GM19452 (cell line): Measurements from ENCODE around the gene ROPN1B.

ENCODE experiments used
- ATAC-seq: cut with Tn5 transposase; IDR thresholded peaks from one replicate; pipeline ENCODE4 v1.9.1; 2021; ENCODE audit not compliant: unreplicated experiment

Gene ROPN1B

GRCh38 chr3:126026277-126026751 is 57.3 kb downstream of the ROPN1B start:
- no peak for ATAC-seq

DNA sequence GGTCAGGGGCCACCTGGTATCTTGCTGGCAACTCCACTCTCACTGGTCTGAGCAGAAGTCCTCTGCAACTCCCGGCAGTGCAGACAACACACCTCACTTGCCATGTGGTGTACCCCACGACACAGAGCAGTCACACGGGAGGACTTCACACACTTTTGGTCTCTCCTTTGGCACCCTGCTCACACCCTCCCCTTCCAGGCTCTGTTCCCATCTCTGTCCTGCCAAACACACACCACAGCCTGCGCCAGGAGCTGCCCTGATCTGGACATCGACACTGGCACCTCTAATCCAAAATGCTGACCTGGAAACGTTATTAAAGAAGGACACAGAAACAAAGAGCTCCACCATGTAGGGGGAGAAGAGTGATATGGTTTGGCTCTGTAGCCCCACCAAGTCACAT is 57.8 kb downstream of the ROPN1B start:
- ATAC-seq: no peak

- no peak for ATAC-seq
Observed at GRCh38 chr3:126028096-126028495, 59.1 kb downstream of the ROPN1B start.

DNA sequence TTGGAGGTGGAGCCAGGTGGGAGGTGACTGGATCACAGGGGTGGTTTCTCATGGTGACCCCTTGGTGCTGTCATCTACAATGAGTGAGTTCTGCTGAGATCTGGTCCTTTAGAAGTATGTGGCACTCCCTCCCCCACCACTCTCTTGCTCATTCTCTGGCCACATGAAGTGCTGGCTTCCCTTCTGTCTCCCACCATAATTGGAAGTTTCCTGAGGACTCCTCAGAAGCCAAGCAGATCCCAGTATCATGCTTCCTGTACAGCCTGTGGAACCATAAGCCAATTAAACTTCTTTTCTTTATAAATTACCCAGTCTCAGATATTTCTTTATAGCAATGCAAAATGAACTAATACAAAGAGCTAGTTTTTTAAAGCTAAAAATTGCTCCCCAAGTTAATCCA is 60.3 kb downstream of the ROPN1B start:
- ATAC-seq: no peak

- no peak for ATAC-seq
Observed at GRCh38 chr3:126030455-126030854, 61.5 kb downstream of the ROPN1B start.

DNA sequence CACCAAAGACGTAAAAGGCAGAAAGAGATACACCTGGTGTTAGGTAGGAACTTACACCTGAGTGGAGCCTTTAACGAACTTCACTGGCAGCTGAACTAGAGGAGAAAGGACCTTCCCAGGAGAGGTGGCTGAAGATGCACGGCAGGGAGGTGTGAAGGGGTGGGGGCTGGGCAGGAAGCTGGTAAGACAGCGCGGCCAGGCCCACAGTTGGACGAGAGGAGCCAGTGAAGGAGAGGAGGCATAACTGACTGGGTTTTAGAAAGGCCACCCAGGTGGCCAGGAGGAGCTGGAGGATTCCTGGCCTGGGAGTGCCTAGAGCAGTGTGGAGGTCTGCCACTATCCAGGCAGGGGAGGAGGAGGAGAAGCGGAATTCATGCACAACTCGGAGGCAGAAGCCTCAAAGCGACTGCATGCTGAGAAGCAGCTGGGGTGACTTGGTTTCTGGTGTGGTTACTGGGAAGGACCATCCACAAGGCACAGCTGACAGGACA is 63.0 kb downstream of the ROPN1B start:
- ATAC-seq: no peak
